ENCODE measurements around the gene GPI.

DNA sequence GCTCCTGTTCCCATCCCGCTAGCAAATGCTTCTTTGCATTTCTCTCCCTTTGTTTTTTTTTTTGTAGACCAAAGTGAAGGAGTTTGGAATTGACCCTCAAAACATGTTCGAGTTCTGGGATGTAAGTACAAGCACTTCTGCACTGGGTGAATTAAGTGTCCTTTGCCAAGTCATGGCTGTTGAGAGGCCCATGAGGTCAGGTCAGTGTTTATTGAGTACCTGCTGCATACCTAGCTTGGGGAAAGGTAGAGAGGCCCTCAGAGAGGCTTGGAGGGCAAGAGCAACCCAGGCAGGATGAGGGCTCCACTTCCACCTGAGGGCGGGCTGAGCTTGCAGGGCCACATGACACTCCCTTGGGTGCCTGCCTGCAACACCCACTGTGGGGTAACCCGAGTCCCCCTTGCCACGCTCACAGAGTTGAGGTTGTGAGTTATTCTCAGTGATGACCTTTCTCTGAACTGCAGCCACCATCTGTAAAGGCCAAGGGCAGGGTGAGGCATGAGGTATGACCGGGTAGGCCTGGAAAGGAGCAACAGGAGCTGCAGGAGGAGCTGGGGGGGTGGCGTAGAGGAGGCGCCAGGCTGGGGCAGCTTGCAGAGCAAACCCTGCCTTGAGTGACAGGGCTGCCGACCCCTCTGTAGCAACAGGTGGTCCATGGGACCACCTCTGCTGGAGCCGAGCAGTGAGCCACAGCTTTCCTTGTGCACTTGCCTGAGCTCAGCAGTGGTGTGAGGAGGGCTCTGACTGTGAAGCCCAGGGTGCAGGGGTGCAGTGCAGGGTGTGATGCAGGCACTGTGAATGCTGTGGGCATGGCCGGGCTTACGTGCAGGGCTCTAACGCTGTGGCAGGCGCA lies 16.6 kb downstream of the GPI start:
- TF ChIP-seq GATA3 (IDR thresholded peaks at IDR 0.05; ENCODE audit: low read depth, low read length) (no peak), GATA2 (IDR thresholded peaks at IDR 0.05; ENCODE audit: low read depth, low read length) (no peak)
